Epidermal melanocyte (primary cell): Measurements from ENCODE around the gene HMCN1.

ENCODE experiments used
- DNase-seq: peaks from one replicate; pipeline ENCODE4 v3.0.0; 2011; ENCODE audit warnings: low spot score; ENCODE audit not compliant: insufficient read length

HMCN1 gene

GRCh38 chr1:186228749-186229148, 494.6 kb downstream of the HMCN1 start:
- no peak for DNase-seq

GRCh38 chr1:186231861-186232436, 497.8 kb downstream of the HMCN1 start:
- no peak for DNase-seq

GRCh38 chr1:186234976-186235686, 500.9 kb downstream of the HMCN1 start:
- DNase-seq = no peak

GRCh38 chr1:186235696-186236095, 501.5 kb downstream of the HMCN1 start:
- DNase-seq = no peak

GRCh38 chr1:186236921-186237320, 502.7 kb downstream of the HMCN1 start:
- DNase-seq = no peak

- no peak for DNase-seq
Measured at GRCh38 chr1:186239171-186239570, 505.0 kb downstream of the HMCN1 start.

- DNase-seq = no peak
Measured at GRCh38 chr1:186240436-186240835, 506.2 kb downstream of the HMCN1 start.
